ENCODE results near the gene ATRX.

- TF ChIP-seq ZNF217 (IDR thresholded peaks at IDR 0.05) (no peak), BCL11A (IDR thresholded peaks at IDR 0.05; ENCODE audit: low read depth, low read length) (no peak), CTCF (IDR thresholded peaks at IDR 0.05 in 2 of 3, conservative IDR thresholded peaks at IDR 0.05 in 1 of 3; ENCODE audit: control insufficient read depth in 2 of 3, extremely low read depth in 1 of 3, insufficient read depth in 1 of 3, low read depth in 3 of 3, low read length in 3 of 3) (no peak), CHD2 (IDR thresholded peaks at IDR 0.05; ENCODE audit: borderline replicate concordance, low read depth, low read length) (no peak), POLR2AphosphoS5 (IDR thresholded peaks at IDR 0.05; ENCODE audit: low read length) (no peak), ZNF24 (IDR thresholded peaks at IDR 0.05) (no peak)
Observed at GRCh38 chrX:77548751-77549150, 237.3 kb downstream of the ATRX start.
